Lower lobe of right lung (tissue), 2 donors: ENCODE data around the gene EP400. TPM values are rescaled to one million over a fixed set of nuclear protein-coding genes. Genes with fewer than 3 reads are reported as not detected.

ENCODE experiments used
- ATAC-seq, 2 donors: fragments of 200-7000 bp; cut with Tn5 transposase; one replicate each; pipeline ENCODE4 v1.9.1; 2020 to 2022; ENCODE audit warnings: mild to moderate bottlenecking in 2 of 2, moderate library complexity in 2 of 2
- DNase-seq: peaks from one replicate; pipeline ENCODE4 v3.0.0-alpha.2; 2020
- H3K27ac ChIP-seq: fragments of 200-600 bp; one replicate; pipeline ENCODE4 v1.8.0; 2022
- H3K27me3 ChIP-seq: fragments of 200-600 bp; one replicate; pipeline ENCODE4 v1.8.0; 2022; ENCODE audit warnings: low read depth
- H3K36me3 ChIP-seq: fragments of 200-600 bp; one replicate; pipeline ENCODE4 v1.8.0; 2022; ENCODE audit warnings: mild to moderate bottlenecking
- H3K4me1 ChIP-seq: fragments of 200-600 bp; one replicate; pipeline ENCODE4 v1.8.0; 2022
- H3K4me3 ChIP-seq: fragments of 200-600 bp; one replicate; pipeline ENCODE4 v1.8.0; 2022; ENCODE audit warnings: mild to moderate bottlenecking
- H3K9me3 ChIP-seq: fragments of 200-600 bp; one replicate; pipeline ENCODE4 v1.8.0; 2022
- intact Hi-C: fragments of 100-400 bp; cut with DNase I; formaldehyde crosslinking; loops from one replicate; pipeline ENCODE4 v1.11.0; 2022
- total RNA-seq: library from RNA; stranded (reverse); fragmentation: NEBNext Ultra II Directional; extraction: Animal tissue kit (Norgen Biotek cat#: 25700); gene quantifications from one replicate; pipeline ENCODE4 v1.2.1, GENCODE V29; 2021
- TF ChIP-seq, protein P1 (sequence below): fragments of 200-600 bp; IDR thresholded peaks from one replicate; pipeline ENCODE4 v1.8.0; 2022; ENCODE audit warnings: antibody characterized with exemption, mild to moderate bottlenecking
- donor health status: DM: no; HTN: yes; CAD: no; lungs with severe emphysema.

EP400 gene
- total RNA-seq, 1 donor from 2014 or later, result 46.2 TPM

DNA sequence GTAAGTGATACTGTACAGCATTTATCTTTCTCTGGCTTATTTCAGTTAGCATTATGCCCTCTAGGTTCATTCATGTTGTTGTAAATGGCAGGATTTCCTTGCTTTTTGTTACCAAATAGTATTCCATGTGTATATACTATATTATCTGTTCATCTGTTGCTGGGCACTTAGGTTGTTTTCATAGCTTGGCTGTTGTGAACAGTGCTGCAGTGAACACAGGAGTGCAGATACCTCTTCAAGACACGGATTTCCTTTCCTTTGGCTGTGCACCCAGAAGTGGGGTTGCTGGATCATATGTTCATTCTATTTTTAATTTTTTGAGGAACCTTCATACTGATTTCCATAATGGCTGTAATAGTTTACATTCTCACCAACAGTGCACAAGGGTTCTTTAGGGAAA is 21.5 kb downstream of the EP400 start:
- no peaks in the 10 kb centered on the region for H3K27me3 ChIP-seq
- H3K4me3 ChIP-seq, result no peak overlapping the region
- DNase-seq (no peak), ATAC-seq (no peak)
- no peak overlapping the region for H3K27ac ChIP-seq
- H3K4me1 ChIP-seq, result no peaks in the 10 kb centered on the region
- no peaks in the 10 kb centered on the region for H3K9me3 ChIP-seq
- TF ChIP-seq, protein P1, sequence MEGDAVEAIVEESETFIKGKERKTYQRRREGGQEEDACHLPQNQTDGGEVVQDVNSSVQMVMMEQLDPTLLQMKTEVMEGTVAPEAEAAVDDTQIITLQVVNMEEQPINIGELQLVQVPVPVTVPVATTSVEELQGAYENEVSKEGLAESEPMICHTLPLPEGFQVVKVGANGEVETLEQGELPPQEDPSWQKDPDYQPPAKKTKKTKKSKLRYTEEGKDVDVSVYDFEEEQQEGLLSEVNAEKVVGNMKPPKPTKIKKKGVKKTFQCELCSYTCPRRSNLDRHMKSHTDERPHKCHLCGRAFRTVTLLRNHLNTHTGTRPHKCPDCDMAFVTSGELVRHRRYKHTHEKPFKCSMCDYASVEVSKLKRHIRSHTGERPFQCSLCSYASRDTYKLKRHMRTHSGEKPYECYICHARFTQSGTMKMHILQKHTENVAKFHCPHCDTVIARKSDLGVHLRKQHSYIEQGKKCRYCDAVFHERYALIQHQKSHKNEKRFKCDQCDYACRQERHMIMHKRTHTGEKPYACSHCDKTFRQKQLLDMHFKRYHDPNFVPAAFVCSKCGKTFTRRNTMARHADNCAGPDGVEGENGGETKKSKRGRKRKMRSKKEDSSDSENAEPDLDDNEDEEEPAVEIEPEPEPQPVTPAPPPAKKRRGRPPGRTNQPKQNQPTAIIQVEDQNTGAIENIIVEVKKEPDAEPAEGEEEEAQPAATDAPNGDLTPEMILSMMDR, result no peak
- H3K36me3 ChIP-seq, result peaks cover 12% of the 10 kb centered on the region
- intact Hi-C loops, result no loop called here

DNA sequence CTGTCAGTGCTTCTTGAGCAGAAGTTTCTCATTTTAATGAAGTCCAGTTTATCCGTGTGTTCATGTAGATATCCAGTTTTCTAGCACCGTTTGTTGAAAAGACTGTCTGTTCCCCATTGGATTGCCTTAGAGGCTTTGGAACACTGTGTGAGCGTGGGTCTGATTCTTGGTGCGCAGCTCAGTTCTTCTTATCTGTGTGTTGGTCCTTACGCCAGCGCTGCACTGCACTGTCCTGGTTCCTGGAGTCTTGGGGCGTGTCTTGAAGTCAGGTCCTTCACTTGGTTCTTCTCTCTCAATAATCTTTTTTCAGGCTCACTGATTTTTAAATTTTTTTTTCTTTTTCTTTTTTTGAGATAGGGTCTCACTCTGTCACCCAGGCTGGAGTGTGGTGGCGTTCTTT is 25.5 kb downstream of the EP400 start:
- DNase-seq, result no peak

DNA sequence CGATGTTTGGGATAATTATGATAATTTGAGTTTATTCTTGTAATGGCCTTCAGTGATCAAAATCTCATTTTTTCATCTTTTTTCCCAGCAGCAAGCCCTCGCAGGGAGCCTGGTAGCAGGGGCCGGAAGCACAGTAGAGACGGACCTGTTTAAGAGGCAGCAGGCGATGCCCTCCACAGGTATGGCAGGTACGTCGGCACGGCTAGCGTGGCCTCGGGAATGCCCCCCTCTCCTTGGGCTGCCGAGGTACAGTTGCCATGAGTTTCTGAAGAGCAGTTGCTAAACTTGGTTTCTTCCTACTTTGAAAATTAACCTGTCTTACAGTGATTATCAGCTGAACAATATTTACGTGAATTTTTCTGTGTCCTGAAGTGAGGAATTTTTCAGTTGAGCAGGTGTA is 29.9 kb downstream of the EP400 start:
- intact Hi-C loops, result no loop called here
- H3K9me3 ChIP-seq, result no peaks in the 10 kb centered on the region
- ATAC-seq, result no peak
- H3K4me1 ChIP-seq, result no peaks in the 10 kb centered on the region
- peaks cover 58% of the 10 kb centered on the region for H3K36me3 ChIP-seq
- no peak overlapping the region for H3K4me3 ChIP-seq
- TF ChIP-seq, protein P1, result no peak
- no peaks in the 10 kb centered on the region for H3K27me3 ChIP-seq
- DNase-seq, result no peak
- no peak overlapping the region for H3K27ac ChIP-seq

More for the DNA sequence above, 25.5 kb downstream of the EP400 start:
- Histone ChIP-seq H3K36me3 (peaks cover 25% of the 10 kb centered on the region), H3K27ac (no peak overlapping the region), H3K9me3 (no peaks in the 10 kb centered on the region), H3K4me1 (no peaks in the 10 kb centered on the region), H3K27me3 (no peaks in the 10 kb centered on the region), H3K4me3 (no peak overlapping the region)
- intact Hi-C loops, result no loop called here
- no peak for ATAC-seq
- TF ChIP-seq, protein P1, result no peak

DNA sequence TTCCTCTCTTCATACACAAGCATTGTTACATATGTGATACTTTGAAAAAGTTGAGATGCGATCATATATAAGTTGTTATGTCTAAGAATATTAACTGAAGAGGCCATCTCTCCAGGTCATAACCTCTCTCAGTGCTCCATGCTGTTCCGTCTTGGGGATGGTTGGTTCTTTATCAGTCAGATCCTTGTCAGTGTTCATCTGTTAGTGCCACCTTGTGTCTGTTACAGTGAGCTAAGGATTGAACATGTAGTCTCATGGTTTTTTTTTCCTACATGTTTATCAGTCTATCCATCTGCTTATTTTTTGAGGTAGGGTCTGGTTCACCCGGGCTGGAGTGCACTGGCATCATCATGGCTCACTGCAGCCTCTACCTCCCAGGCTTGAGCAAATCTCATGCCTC is 30.5 kb downstream of the EP400 start:
- Histone ChIP-seq H3K27me3 (no peaks in the 10 kb centered on the region), H3K36me3 (peaks cover 64% of the 10 kb centered on the region), H3K27ac (no peak overlapping the region), H3K4me1 (no peaks in the 10 kb centered on the region), H3K4me3 (no peak overlapping the region), H3K9me3 (no peaks in the 10 kb centered on the region)
- intact Hi-C loops, result no loop called here
- TF ChIP-seq, protein P1, result no peak
- ATAC-seq (no peak), DNase-seq (no peak)

DNA sequence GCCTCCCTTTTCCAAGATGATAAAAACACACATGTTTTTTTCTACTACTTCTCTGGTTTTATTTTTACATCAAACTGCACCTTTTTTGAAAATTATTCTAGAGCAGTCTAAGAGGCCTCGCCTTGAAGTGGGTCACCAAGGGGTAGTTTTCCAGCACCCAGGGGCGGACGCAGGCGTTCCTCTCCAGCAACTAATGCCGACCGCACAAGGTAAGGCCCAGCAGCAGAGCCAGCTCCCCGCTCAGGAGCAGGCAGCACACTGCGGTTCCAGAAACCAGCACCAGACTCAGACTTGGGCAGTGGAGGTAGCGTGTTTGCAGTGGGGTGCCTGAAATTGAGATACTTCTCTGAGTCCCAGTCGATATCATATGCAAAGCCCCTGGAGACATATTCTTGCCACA is 31.6 kb downstream of the EP400 start:
- DNase-seq (no peak), ATAC-seq (no peak)
- TF ChIP-seq, protein P1, result no peak
- Histone ChIP-seq H3K27me3 (no peaks in the 10 kb centered on the region), H3K27ac (no peak overlapping the region), H3K4me1 (no peaks in the 10 kb centered on the region), H3K9me3 (no peaks in the 10 kb centered on the region), H3K36me3 (peaks cover 75% of the 10 kb centered on the region), H3K4me3 (no peak overlapping the region)
- intact Hi-C loops, result no loop called here

DNA sequence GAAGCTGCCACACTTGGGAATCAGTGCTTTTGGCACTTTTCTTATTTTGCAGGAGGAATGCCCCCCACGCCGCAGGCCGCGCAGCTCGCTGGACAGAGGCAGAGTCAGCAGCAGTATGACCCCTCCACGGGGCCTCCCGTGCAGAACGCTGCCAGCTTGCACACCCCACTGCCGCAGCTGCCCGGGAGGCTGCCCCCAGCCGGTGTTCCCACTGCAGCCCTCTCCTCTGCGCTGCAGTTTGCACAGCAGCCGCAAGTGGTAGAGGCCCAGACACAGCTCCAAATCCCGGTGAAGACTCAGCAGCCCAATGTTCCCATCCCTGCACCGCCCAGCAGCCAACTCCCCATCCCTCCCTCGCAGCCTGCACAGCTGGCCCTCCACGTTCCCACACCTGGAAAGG is 32.3 kb downstream of the EP400 start:
- no peaks in the 10 kb centered on the region for H3K27me3 ChIP-seq
- no peaks in the 10 kb centered on the region for H3K4me1 ChIP-seq
- no peak for ATAC-seq
- H3K9me3 ChIP-seq, result no peaks in the 10 kb centered on the region
- no peak overlapping the region for H3K4me3 ChIP-seq
- no peak overlapping the region for H3K27ac ChIP-seq
- TF ChIP-seq, protein P1, result no peak
- H3K36me3 ChIP-seq, result peaks cover 81% of the 10 kb centered on the region
- intact Hi-C loops, result no loop called here
- no peak for DNase-seq
